Measurements from ENCODE around the gene MICAL2.

MICAL2 gene

GRCh38 chr11:12207384-12208150 lies 97.2 kb downstream of the MICAL2 start:
- no peak for TF ChIP-seq CTCF (IDR thresholded peaks at IDR 0.05; ENCODE audit: low read depth, low read length)
- H3K9me3 ChIP-seq, result no peaks in the 10 kb centered on the region
- H3K36me3 ChIP-seq, result no peaks in the 10 kb centered on the region
- H3K27me3 ChIP-seq, result no peaks in the 10 kb centered on the region
- no peak overlapping the region for H3K4me3 ChIP-seq (ENCODE audit: low read depth, low read length)
- no peaks in the 10 kb centered on the region for H3K4me1 ChIP-seq
- no peak for DNase-seq

GRCh38 chr11:12209096-12209495 lies 98.7 kb downstream of the MICAL2 start:
- DNase-seq, result no peak
- Histone ChIP-seq H3K36me3 (no peaks in the 10 kb centered on the region), H3K9me3 (no peaks in the 10 kb centered on the region), H3K4me1 (no peaks in the 10 kb centered on the region), H3K4me3 (ENCODE audit: low read depth, low read length) (no peak overlapping the region), H3K27me3 (no peaks in the 10 kb centered on the region)
- no peak for TF ChIP-seq CTCF (IDR thresholded peaks at IDR 0.05; ENCODE audit: low read depth, low read length)

GRCh38 chr11:12210200-12210599 lies 99.8 kb downstream of the MICAL2 start:
- Histone ChIP-seq H3K4me1 (no peaks in the 10 kb centered on the region), H3K9me3 (no peaks in the 10 kb centered on the region), H3K36me3 (no peaks in the 10 kb centered on the region), H3K4me3 (ENCODE audit: low read depth, low read length) (no peak overlapping the region), H3K27me3 (no peaks in the 10 kb centered on the region)
- TF ChIP-seq CTCF (IDR thresholded peaks at IDR 0.05; ENCODE audit: low read depth, low read length), result no peak
- no peak for DNase-seq

GRCh38 chr11:12211331-12212065 lies 101.1 kb downstream of the MICAL2 start:
- no peaks in the 10 kb centered on the region for H3K36me3 ChIP-seq
- H3K9me3 ChIP-seq, result no peaks in the 10 kb centered on the region
- no peak for TF ChIP-seq CTCF (IDR thresholded peaks at IDR 0.05; ENCODE audit: low read depth, low read length)

GRCh38 chr11:12212174-12212820 lies 101.9 kb downstream of the MICAL2 start:
- H3K4me1 ChIP-seq, result no peaks in the 10 kb centered on the region; the same call in 1 of the 2 replicates
- H3K27me3 ChIP-seq, result no peaks in the 10 kb centered on the region
- H3K9me3 ChIP-seq, result no peaks in the 10 kb centered on the region
- no peak overlapping the region for H3K4me3 ChIP-seq (ENCODE audit: low read depth, low read length)
- no peaks in the 10 kb centered on the region for H3K36me3 ChIP-seq
- DNase-seq, result no peak
- no peak for TF ChIP-seq CTCF (IDR thresholded peaks at IDR 0.05; ENCODE audit: low read depth, low read length)

More at GRCh38 chr11:12211331-12212065, 101.1 kb downstream of the MICAL2 start:
- no peak for DNase-seq
- H3K4me3 ChIP-seq (ENCODE audit: low read depth, low read length), result no peak overlapping the region
- H3K27me3 ChIP-seq, result no peaks in the 10 kb centered on the region
- H3K4me1 ChIP-seq, result no peaks in the 10 kb centered on the region
